ENCODE measurements around the gene GABBR1.

GABBR1 gene

GRCh38 chr6:29655658-29656057 is 22.7 kb upstream of the GABBR1 start:
- no peak overlapping the region for H3K4me3 ChIP-seq (ENCODE audit: low read depth, low read length)

GRCh38 chr6:29653452-29654038 is 20.6 kb upstream of the GABBR1 start:
- H3K4me3 ChIP-seq (ENCODE audit: low read depth, low read length): no peak overlapping the region

GRCh38 chr6:29652198-29652584 is 19.2 kb upstream of the GABBR1 start:
- no peak overlapping the region for H3K4me3 ChIP-seq (ENCODE audit: low read depth, low read length)

- no peak overlapping the region for H3K4me3 ChIP-seq (ENCODE audit: low read depth, low read length)
Measured at GRCh38 chr6:29651413-29652197, 18.6 kb upstream of the GABBR1 start.

GRCh38 chr6:29649701-29650673 is 17.0 kb upstream of the GABBR1 start:
- peak overlapping the region; percentile 48 for H3K4me3 ChIP-seq (ENCODE audit: low read depth, low read length)

- no peak overlapping the region for H3K4me3 ChIP-seq (ENCODE audit: low read depth, low read length)
Measured at GRCh38 chr6:29647927-29648642, 15.1 kb upstream of the GABBR1 start.

GRCh38 chr6:29641430-29642148 is 8.6 kb upstream of the GABBR1 start:
- H3K4me3 ChIP-seq (ENCODE audit: low read depth, low read length): no peak overlapping the region

GRCh38 chr6:29637247-29637646 is 4.3 kb upstream of the GABBR1 start:
- no peak overlapping the region for H3K4me3 ChIP-seq (ENCODE audit: low read depth, low read length)

- peak overlapping the region; percentile 71 for H3K4me3 ChIP-seq (ENCODE audit: low read depth, low read length)
Measured at GRCh38 chr6:29633534-29633905, 537 bp upstream of the GABBR1 start.

GRCh38 chr6:29631860-29632731 is 887 bp downstream of the GABBR1 start:
- peak overlapping the region; percentile 71 for H3K4me3 ChIP-seq (ENCODE audit: low read depth, low read length)

- H3K4me3 ChIP-seq (ENCODE audit: low read depth, low read length): peak overlapping the region; percentile 71
Measured at GRCh38 chr6:29631209-29631810, 1.7 kb downstream of the GABBR1 start.

- H3K4me3 ChIP-seq (ENCODE audit: low read depth, low read length): peak overlapping the region; percentile 71
Measured at GRCh38 chr6:29630315-29630714, 2.7 kb downstream of the GABBR1 start.

- H3K4me3 ChIP-seq (ENCODE audit: low read depth, low read length): peak overlapping the region; percentile 68
Measured at GRCh38 chr6:29629571-29629970, 3.4 kb downstream of the GABBR1 start.

GRCh38 chr6:29628419-29629281 is 4.3 kb downstream of the GABBR1 start:
- H3K4me3 ChIP-seq (ENCODE audit: low read depth, low read length): peak overlapping the region; percentile 68

- H3K4me3 ChIP-seq (ENCODE audit: low read depth, low read length): peak overlapping the region; percentile 75
Measured at GRCh38 chr6:29627755-29628418, 5.1 kb downstream of the GABBR1 start.

GRCh38 chr6:29626948-29627754 is 5.8 kb downstream of the GABBR1 start:
- H3K4me3 ChIP-seq (ENCODE audit: low read depth, low read length): peak overlapping the region; percentile 75
